DOHH2 (cell line): ENCODE results near the gene ARL11.
"Not testable (repeated sequence)": the region's sequence is repeated elsewhere in the genome, so short reads cannot be mapped to it uniquely, and the experiment has no call there.

Source experiments
- CTCF ChIP-seq: fragments of 200-600 bp; sonication (generic); IDR thresholded peaks from one replicate; pipeline ENCODE4 v1.5.1; 2014; ENCODE audit warnings: antibody characterized with exemption, mild to moderate bottlenecking, low read depth, low read length; ENCODE audit not compliant: poor library complexity, severe bottlenecking
- EZH2phosphoT487 ChIP-seq: fragments of 200-600 bp; sonication (generic); IDR thresholded peaks from 2 replicates; pipeline ENCODE4 v1.6.1; 2017; ENCODE audit warnings: borderline replicate concordance, mild to moderate bottlenecking, antibody characterized with exemption, low read length, moderate library complexity, mixed read lengths

GRCh38 chr13:49602615-49603014 lies 25.7 kb upstream of the ARL11 start:
- not testable (repeated sequence) for TF ChIP-seq CTCF, EZH2phosphoT487
